ENCODE data around the gene CCDC13.

Gene CCDC13

GRCh38 chr3:42799376-42799775 is 26.3 kb upstream of the CCDC13 start:
- DNase-seq (ENCODE audit: low spot score): no peak

GRCh38 chr3:42796332-42796885 is 23.4 kb upstream of the CCDC13 start:
- DNase-seq (ENCODE audit: low spot score): no peak

GRCh38 chr3:42795621-42796181 is 22.6 kb upstream of the CCDC13 start:
- DNase-seq (ENCODE audit: low spot score): no peak

GRCh38 chr3:42790714-42791229 is 17.7 kb upstream of the CCDC13 start:
- no peak for DNase-seq (ENCODE audit: low spot score)

- DNase-seq (ENCODE audit: low spot score): no peak
These were observed 13.6 kb upstream of the CCDC13 start for GRCh38 chr3:42786631-42787030.

- DNase-seq (ENCODE audit: low spot score): no peak
These were observed 13.2 kb upstream of the CCDC13 start for GRCh38 chr3:42786212-42786611.

GRCh38 chr3:42780892-42781700 is 8.0 kb upstream of the CCDC13 start:
- no peak for DNase-seq (ENCODE audit: low spot score)

- DNase-seq (ENCODE audit: low spot score): no peak
These were observed 7.3 kb upstream of the CCDC13 start for GRCh38 chr3:42780398-42780797.

GRCh38 chr3:42778644-42779043 is 5.6 kb upstream of the CCDC13 start:
- no peak for DNase-seq (ENCODE audit: low spot score)

GRCh38 chr3:42773409-42773751 is 327 bp upstream of the CCDC13 start:
- no peak for DNase-seq (ENCODE audit: low spot score)

GRCh38 chr3:42771271-42771670 is 1.8 kb downstream of the CCDC13 start:
- DNase-seq (ENCODE audit: low spot score): no peak

- no peak for DNase-seq (ENCODE audit: low spot score)
These were observed 3.4 kb downstream of the CCDC13 start for GRCh38 chr3:42769477-42770131.

- DNase-seq (ENCODE audit: low spot score): no peak
These were observed 8.3 kb downstream of the CCDC13 start for GRCh38 chr3:42764561-42765295.

GRCh38 chr3:42764115-42764514 is 8.9 kb downstream of the CCDC13 start:
- no peak for DNase-seq (ENCODE audit: low spot score)

GRCh38 chr3:42763021-42763420 is 10.0 kb downstream of the CCDC13 start:
- DNase-seq (ENCODE audit: low spot score): no peak

- no peak for DNase-seq (ENCODE audit: low spot score)
These were observed 10.9 kb downstream of the CCDC13 start for GRCh38 chr3:42762046-42762724.

GRCh38 chr3:42758126-42758525 is 14.9 kb downstream of the CCDC13 start:
- DNase-seq (ENCODE audit: low spot score): no peak

- no peak for DNase-seq (ENCODE audit: low spot score)
These were observed 16.3 kb downstream of the CCDC13 start for GRCh38 chr3:42756681-42757213.

- no peak for DNase-seq (ENCODE audit: low spot score)
These were observed 17.1 kb downstream of the CCDC13 start for GRCh38 chr3:42755681-42756578.

- no peak for DNase-seq (ENCODE audit: low spot score)
These were observed 19.3 kb downstream of the CCDC13 start for GRCh38 chr3:42753757-42754156.

Data from left forelimb (tissue), 1 donor.